Thymus (tissue), 11 donors: ENCODE measurements around the gene TMEM243. TPM values are rescaled to one million over a fixed set of nuclear protein-coding genes. Genes with fewer than 3 reads are reported as not detected.

Experiments used
- DNase-seq, 9 donors: peaks; one replicate each; pipeline ENCODE4 v3.0.0-alpha.2; 2013; ENCODE audit warnings: low spot score in 9 of 9, low read depth in 6 of 9, missing footprints in 1 of 9
- H3K27ac ChIP-seq, 2 donors: one replicate each; pipeline ENCODE4 v1.5.1; 2013; ENCODE audit warnings: control low read depth in 1 of 2, low read depth in 1 of 2, low read length in 1 of 2, mild to moderate bottlenecking in 1 of 2, moderate library complexity in 1 of 2
- H3K27me3 ChIP-seq, 2 donors: one replicate each; pipeline ENCODE4 v1.5.1; 2013; ENCODE audit warnings: low read length in 1 of 2; ENCODE audit not compliant: control insufficient read depth in 2 of 2, insufficient read depth in 1 of 2
- H3K36me3 ChIP-seq, 2 donors: one replicate each; pipeline ENCODE4 v1.5.1; 2013; ENCODE audit warnings: low read length in 1 of 2, mild to moderate bottlenecking in 1 of 2, moderate library complexity in 1 of 2; ENCODE audit not compliant: control insufficient read depth in 2 of 2, insufficient read depth in 2 of 2
- H3K4me1 ChIP-seq, 2 donors: one replicate each; pipeline ENCODE4 v1.5.1; 2013; ENCODE audit warnings: low read length in 2 of 2; ENCODE audit not compliant: control insufficient read depth in 2 of 2, insufficient read depth in 2 of 2
- H3K4me3 ChIP-seq, 2 donors: one replicate each; pipeline ENCODE4 v1.5.1; 2013; ENCODE audit warnings: low read length in 2 of 2, control low read depth in 1 of 2, mild to moderate bottlenecking in 1 of 2
- H3K9me3 ChIP-seq, 2 donors: one replicate each; pipeline ENCODE4 v1.5.1; 2013; ENCODE audit warnings: low read length in 1 of 2, mild to moderate bottlenecking in 1 of 2; ENCODE audit not compliant: control insufficient read depth in 2 of 2, insufficient read depth in 1 of 2
- WGBS: extraction: QIAGEN DNeasy Blood & Tissue Kit; methylation state at CpG from one replicate; pipeline ENCODE4 v1.1.7; 2013; 5-methylcytosine and 5-hydroxymethylcytosine counted together
- polyA plus RNA-seq: library from polyadenylated mRNA; stranded (reverse); fragments of 200-250 nt; gene quantifications from one replicate; pipeline ENCODE4 v1.2.3, GENCODE V29; 2013
- total RNA-seq: library from RNA; stranded (reverse); fragments of 120-200 nt; gene quantifications from one replicate; pipeline ENCODE4 v1.2.4, GENCODE V29; 2013
- donor health status: healthy.

Gene TMEM243
- total and polyA plus RNA-seq, 2 donors, result 52.7 to 89.2 TPM

- H3K36me3 ChIP-seq, result no peaks in the 10 kb centered on the region
- no peak overlapping the region for H3K27ac ChIP-seq
- no peaks in the 10 kb centered on the region for H3K27me3 ChIP-seq
- H3K4me1 ChIP-seq, result no peaks in the 10 kb centered on the region
- no peak overlapping the region for H3K4me3 ChIP-seq
- DNase-seq, result no peak
- WGBS, result 93% methylated on average over 7 of the region's 7 CpGs
- no peaks in the 10 kb centered on the region for H3K9me3 ChIP-seq
Observed at GRCh38 chr7:87231258-87231657, 11.7 kb upstream of the TMEM243 start.

- Histone ChIP-seq H3K36me3 (no peaks in the 10 kb centered on the region), H3K9me3 (no peaks in the 10 kb centered on the region), H3K27me3 (peaks cover 12 to 23% of the 10 kb centered on the region in 2 donors), H3K4me1 (no peaks in the 10 kb centered on the region), H3K27ac (no peak overlapping the region), H3K4me3 (no peak overlapping the region)
- 45% methylated on average over 3 of the region's 3 CpGs for WGBS
- no peak for DNase-seq
Observed at GRCh38 chr7:87226495-87226894, 7.0 kb upstream of the TMEM243 start.

DNA sequence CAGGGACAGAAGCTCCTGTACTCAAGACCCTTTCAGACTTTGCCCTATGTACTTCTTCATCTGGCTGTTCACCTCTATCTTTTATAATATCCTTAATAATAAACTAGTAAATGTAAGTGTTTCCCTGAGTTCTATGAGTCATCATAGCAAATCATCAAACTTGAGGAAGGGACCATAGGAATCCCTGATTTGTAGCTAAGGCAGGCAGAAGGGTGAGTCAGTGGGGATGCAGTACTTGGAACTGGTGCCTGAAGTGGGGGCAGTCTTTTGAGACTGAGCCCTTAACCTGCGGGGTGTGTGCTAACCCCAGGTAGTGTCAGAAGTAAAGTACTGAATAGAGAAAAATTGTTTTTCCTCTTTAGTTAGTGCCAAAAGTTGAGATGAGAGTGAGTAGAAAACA, 6.2 kb upstream of the TMEM243 start:
- Histone ChIP-seq H3K4me3 (no peak overlapping the region), H3K9me3 (no peaks in the 10 kb centered on the region), H3K36me3 (no peaks in the 10 kb centered on the region), H3K27ac (no peak overlapping the region), H3K27me3 (peaks cover 14 to 31% of the 10 kb centered on the region in 2 donors), H3K4me1 (peaks cover under 1 to 2% of the 10 kb centered on the region in 2 donors)
- no peak for DNase-seq
- 94% methylated on average over 1 of the region's 1 CpG for WGBS

- peaks cover 14 to 41% of the 10 kb centered on the region in 2 donors for H3K27me3 ChIP-seq
- no peak overlapping the region for H3K27ac ChIP-seq
- H3K4me1 ChIP-seq, result peaks cover 3 to 11% of the 10 kb centered on the region in 2 donors
- no peak overlapping the region for H3K4me3 ChIP-seq
- H3K9me3 ChIP-seq, result peaks cover 0 to 2% of the 10 kb centered on the region in 2 donors
- DNase-seq, result no peak
- H3K36me3 ChIP-seq, result no peaks in the 10 kb centered on the region
- WGBS, result 89% methylated on average over 1 of the region's 1 CpG
Observed at GRCh38 chr7:87223666-87224065, 4.1 kb upstream of the TMEM243 start.

DNA sequence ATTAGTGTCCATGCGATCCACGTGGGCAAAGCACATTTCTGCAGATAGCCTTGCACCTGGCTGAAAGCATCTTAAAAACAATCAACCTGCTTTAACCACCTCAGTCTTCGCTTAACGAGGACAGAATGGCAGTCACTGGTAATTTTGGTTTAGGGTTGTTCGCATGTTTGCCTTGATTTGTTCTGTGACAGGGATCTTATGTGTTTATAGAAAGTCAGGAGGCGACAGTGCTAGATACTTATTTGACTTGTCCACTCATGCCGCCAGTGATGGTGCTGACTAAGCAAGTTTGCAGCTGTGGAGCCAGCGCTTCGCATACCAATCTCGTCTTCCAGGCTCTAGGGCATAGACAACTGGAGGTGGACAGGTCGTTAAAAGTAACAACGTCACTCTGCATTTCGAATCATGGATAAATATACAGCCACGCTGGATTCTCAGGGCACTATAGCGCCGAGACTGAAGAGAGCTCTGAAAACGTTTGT, 1.2 kb upstream of the TMEM243 start:
- Histone ChIP-seq H3K4me3 (peak overlapping the region; percentile 80 to 94), H3K4me1 (peaks cover 16 to 38% of the 10 kb centered on the region in 2 donors), H3K9me3 (peaks cover 0 to 2% of the 10 kb centered on the region in 2 donors), H3K27me3 (peaks cover 14 to 40% of the 10 kb centered on the region in 2 donors), H3K27ac (no peak overlapping the region), H3K36me3 (no peaks in the 10 kb centered on the region)
- DNase-seq, result no peak
- WGBS, result 13% methylated on average over 17 of the region's 17 CpGs

- H3K27ac ChIP-seq, result peak overlapping the region; percentile 77 to 94
- WGBS, result under 1% methylated on average over 75 of the region's 75 CpGs
Observed at GRCh38 chr7:87220026-87220733, 648 bp upstream of the TMEM243 start.

DNA sequence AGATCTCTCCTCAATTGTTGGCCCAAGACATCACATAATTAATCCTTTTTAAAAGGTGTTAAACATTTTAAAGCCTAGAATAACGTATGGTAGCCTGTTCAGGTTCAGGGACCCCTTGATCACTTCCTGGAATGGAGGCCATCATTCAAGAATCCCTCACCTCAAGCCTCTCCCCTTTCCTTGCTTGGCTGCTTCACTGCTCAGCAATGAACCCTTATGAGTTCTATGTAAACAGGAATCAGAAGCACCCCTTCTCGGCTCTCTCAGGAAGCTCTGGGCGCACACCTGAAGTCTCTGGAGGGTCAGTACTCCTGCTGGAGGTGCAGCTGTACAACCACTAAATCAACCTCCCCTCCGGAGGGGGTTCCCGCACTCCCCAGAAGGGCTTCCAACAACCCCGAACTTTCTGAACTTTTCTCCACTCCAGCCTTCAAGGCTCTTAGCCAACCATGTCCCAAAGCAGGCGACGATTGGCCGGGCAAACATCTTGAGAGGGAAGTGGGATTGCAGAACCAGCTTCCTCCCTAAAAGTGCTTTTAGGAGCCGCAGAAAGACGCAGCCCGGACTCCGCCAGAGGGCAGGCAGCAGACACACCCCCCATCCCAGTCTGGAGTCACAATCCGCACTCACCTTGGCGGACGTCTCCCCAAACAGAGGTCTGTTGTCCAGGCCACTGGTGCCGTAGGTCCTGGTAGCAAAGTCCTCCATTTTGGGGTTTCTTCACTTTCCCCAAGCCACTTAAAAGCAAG, 562 bp downstream of the TMEM243 start:
- peak in 7 of 9 donors; percentile 12 to 60 (median 38) for DNase-seq
- 1% methylated on average over 17 of the region's 17 CpGs for WGBS
- Histone ChIP-seq H3K4me3 (peak overlapping the region; percentile 80 to 94), H3K4me1 (peaks cover 19 to 45% of the 10 kb centered on the region in 2 donors), H3K9me3 (peaks cover 0 to 2% of the 10 kb centered on the region in 2 donors), H3K27ac (peak overlapping the region; percentile 77 to 94), H3K27me3 (peaks cover 12 to 39% of the 10 kb centered on the region in 2 donors), H3K36me3 (peaks cover 0 to under 1% of the 10 kb centered on the region in 2 donors)

More at GRCh38 chr7:87220026-87220733, 648 bp upstream of the TMEM243 start:
- Histone ChIP-seq H3K36me3 (no peaks in the 10 kb centered on the region), H3K4me1 (peaks cover 19 to 41% of the 10 kb centered on the region in 2 donors), H3K9me3 (peaks cover 0 to 2% of the 10 kb centered on the region in 2 donors), H3K4me3 (peak overlapping the region; percentile 80 to 94), H3K27me3 (peaks cover 12 to 39% of the 10 kb centered on the region in 2 donors)
- peak in 6 of 9 donors; percentile 63 to 85 (median 70) for DNase-seq

DNA sequence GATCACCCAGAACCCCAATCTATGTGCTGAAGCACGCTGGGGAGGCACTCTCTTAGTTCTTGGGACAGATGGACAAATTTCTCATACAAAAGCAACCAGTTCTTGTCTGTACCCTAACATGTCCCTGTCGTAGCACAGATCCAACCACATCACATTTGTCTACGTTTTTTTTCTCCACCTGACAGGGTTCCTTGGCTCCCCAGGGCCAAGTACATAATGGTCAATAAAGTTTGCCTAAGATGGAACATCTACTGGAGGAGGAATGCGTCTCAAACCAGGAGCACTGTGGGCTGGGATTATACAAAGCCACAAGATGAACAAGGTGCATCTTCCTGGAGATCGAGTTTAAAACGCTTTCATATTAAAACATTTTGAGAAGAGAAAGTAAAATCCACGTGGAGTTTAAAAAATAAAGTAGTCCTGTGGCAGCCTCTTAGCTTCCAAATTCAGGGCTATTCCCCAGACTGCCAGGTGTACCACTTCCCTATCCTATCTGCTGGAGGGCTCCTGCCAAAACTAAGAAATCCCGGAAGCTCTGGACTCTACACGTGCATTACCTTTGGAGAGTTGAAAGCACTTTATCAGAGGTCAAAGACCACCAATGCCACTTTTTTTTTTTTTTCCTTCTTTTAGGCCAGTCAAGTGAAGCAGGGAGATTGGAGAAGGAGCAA, 1.4 kb downstream of the TMEM243 start:
- peak overlapping the region; percentile 80 to 94 for H3K4me3 ChIP-seq
- peak overlapping the region; percentile 38 to 94 for H3K27ac ChIP-seq
- WGBS, result 67% methylated on average over 9 of the region's 9 CpGs
- H3K27me3 ChIP-seq, result peaks cover 11 to 35% of the 10 kb centered on the region in 2 donors
- no peak for DNase-seq
- H3K4me1 ChIP-seq, result peaks cover 23 to 45% of the 10 kb centered on the region in 2 donors
- H3K36me3 ChIP-seq, result peaks cover 0 to 3% of the 10 kb centered on the region in 2 donors
- peaks cover 0 to 2% of the 10 kb centered on the region in 2 donors for H3K9me3 ChIP-seq
